Hindlimb muscle (tissue), 1 donor: Measurements from ENCODE around the gene CPSF6. TPM values are rescaled to one million over a fixed set of nuclear protein-coding genes. Genes with fewer than 3 reads are reported as not detected.
"Not testable (repeated sequence)": the region's sequence is repeated elsewhere in the genome, so short reads cannot be mapped to it uniquely, and the experiment has no call there.

ENCODE experiments used
- DNase-seq: peaks from one replicate; pipeline ENCODE4 v3.0.0-alpha.2; 2013
- polyA plus RNA-seq: library from polyadenylated mRNA; unstranded; fragments of 120-200 nt; gene quantifications from one replicate; pipeline ENCODE4 v1.2.1, GENCODE V29; 2013; ENCODE audit not compliant: insufficient read length

Gene CPSF6
- polyA plus RNA-seq, 1 donor: 51.6 TPM

- DNase-seq: no peak
These were observed 23.1 kb downstream of the CPSF6 start for GRCh38 chr12:69262264-69262974.

DNA sequence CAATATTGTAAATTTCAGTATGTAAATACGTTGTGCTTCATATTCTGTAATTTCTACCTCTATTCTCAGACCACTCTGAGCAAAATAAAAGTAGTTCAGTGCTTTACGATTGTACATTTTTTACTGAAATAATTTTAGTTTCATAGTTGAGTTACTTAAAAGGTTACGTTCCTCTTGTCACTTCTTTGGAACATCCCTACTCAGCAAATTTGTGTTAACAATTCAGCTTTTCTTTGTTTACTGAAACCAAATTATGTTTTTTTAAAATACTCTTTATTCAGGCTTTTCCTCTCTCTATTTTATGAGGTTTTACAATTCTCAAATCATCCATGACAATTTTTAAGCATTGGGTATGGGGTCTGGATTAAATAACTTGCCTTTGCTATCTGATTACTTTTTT lies 25.8 kb downstream of the CPSF6 start:
- DNase-seq: no peak

DNA sequence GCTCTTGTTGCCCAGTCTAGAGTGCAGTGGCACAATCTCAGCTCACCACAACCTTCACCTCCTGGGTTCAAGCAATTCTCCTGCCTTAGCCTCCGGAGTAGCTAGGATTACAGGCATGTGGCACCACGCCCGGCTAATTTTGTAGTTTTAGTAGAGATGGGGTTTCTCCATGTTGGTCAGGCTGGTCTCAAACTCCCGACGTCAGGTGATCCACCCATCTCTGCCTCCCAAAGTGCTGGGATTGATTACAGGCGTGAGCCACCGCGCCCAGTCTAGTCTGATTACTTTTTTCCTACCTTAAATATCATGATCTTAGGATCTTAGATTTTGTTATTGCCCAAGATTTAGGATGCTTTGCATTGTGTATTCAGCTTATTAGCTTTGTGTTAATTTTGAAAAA lies 26.3 kb downstream of the CPSF6 start:
- DNase-seq: not testable (repeated sequence)

DNA sequence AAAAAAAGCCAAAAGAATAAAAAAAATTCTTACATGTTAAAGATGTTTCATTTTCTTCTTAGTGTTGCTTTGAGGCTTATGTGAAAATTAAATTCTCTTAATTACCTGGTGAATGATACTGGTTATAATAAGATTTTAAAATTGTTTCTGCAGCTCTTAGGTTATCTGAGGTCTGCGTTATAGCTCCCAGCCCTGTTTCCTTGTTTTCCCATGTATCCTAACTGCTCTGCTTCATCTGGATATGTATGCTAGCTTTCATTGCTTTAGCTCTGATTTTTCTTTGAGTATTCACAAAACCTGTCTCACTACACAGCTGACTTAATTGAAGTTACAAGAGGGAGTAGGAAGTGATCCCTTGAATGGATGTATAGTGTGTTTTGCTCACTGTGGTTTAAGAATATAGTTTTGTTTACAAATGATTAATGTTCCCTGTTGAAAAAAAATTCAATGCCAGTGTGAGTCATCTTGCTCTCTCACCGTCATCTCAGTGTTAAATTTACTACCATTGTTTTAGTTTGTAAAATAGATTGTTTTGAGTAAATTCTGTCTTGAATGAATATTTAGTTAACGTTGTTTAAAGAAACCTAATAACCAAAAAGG lies 26.8 kb downstream of the CPSF6 start:
- no peak for DNase-seq

GRCh38 chr12:69269736-69270135 lies 30.4 kb downstream of the CPSF6 start:
- no peak for DNase-seq

- DNase-seq: no peak
These were observed 33.1 kb downstream of the CPSF6 start for GRCh38 chr12:69272511-69272910.

- no peak for DNase-seq
These were observed 35.5 kb downstream of the CPSF6 start for GRCh38 chr12:69274861-69275260.

GRCh38 chr12:69275471-69275891 lies 36.1 kb downstream of the CPSF6 start:
- no peak for DNase-seq

DNA sequence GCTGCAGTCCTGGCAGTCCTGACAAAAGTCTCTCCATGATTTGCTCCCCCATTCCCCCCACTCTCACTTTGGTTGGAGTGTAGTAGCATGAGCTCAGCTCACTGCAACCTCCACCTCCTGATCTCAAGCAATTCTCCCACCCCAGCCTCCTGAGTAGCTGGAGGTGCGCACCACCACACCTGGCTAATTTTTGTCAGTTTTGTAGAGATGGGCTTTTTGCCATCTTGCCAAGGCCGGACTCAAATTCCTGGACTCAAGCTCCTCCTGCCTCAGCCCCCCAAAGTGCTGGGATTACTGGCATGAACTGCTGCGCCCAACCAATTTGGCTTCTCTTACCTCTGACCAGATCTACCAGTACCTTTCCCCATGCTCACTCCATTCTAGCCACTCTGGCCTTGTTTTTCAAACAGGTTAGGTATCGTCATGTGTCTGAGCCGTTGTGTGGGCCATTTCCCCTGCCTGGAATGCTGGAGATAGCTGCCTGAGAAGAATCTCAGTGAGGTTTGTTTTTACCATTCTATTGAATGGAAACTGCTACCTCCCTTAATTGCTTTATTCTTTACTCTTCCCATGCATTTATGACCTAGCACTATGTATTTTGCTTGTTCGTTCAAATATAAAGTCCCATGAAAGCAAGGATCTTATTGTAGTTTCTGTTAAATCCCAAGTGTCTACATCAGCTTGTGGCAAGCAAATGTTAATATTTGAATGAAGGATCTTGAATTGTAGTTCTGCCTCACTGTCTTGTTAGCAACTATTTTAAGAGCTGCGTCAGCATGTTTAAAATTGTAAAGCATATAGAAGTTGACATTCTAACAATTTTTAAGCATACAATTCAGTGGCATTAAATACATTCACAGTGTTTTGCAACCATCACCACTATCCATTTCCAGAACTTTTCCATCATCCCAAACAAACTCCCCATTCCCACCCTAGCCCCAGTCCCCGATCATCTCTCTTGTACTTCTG lies 39.7 kb downstream of the CPSF6 start:
- DNase-seq: no peak

- DNase-seq: peak; percentile 64
These were observed 44.8 kb downstream of the CPSF6 start for GRCh38 chr12:69284131-69284530.

DNA sequence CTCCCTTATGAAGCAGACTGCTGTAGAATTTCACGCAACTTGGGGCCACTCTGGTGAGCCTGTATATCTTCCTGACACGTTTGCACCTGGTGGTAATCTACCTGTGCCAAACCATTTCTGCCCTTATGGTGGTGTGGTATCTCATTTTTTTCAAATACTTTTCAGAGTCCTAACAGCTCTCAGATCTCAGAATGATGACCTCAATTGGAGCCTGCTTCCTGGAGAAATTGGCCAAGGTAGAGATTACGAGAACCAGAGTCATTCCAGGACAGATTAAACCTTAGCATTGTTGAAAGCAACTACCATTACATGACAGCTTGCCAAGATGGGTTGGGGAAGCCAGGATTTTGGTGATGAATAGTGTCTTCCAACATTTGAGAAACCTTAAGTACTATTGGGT lies 48.2 kb downstream of the CPSF6 start:
- no peak for DNase-seq

- peak; percentile 25 for DNase-seq
These were observed 51.3 kb downstream of the CPSF6 start for GRCh38 chr12:69290545-69291277.

- no peak for DNase-seq
These were observed 51.9 kb downstream of the CPSF6 start for GRCh38 chr12:69291278-69291593.

DNA sequence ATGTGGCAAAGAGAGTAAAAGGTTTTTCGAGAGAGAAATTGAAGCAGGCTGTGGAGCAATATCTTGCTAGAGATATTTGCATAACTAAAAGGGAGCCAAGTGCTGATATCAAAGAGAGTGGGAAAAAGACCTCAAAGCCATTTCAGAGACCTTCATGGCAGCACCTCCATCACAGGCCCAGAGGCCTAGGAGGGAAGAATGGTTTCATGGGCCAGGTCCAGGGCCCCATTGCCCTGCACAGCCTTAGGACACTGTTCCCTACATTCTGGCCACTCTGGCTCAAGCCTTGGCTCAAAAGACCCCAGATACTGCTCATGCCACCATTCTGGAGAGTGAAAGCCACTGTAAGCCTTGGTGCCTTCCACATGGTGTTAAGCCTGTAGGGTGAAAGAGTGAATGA lies 58.8 kb downstream of the CPSF6 start:
- DNase-seq: no peak

- DNase-seq: no peak
These were observed 59.6 kb downstream of the CPSF6 start for GRCh38 chr12:69298947-69299346.

- DNase-seq: no peak
These were observed 64.9 kb downstream of the CPSF6 start for GRCh38 chr12:69304284-69304683.

DNA sequence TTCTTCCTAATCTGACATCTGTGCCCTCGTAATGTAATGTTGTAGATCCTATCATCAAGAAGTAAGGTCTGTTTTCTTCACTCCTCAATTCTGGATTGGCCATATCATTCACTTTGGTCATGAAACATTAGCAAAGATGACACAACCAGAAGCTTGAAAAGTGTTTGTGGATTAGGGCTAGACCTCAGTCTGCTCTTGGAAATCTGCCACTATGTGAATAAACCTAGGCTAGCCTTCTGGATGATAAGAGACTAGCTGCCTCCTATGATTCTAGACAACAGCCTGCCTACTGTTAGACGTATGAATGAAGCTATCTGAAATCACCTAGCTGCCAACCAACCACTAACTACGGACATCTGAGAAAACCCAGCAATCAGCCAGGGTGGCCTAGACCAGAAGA lies 70.1 kb downstream of the CPSF6 start:
- no peak for DNase-seq

GRCh38 chr12:69313209-69313608 lies 73.8 kb downstream of the CPSF6 start:
- no peak for DNase-seq

- not testable (repeated sequence) for DNase-seq
These were observed 77.4 kb downstream of the CPSF6 start for GRCh38 chr12:69316784-69317183.

GRCh38 chr12:69317233-69317632 lies 77.9 kb downstream of the CPSF6 start:
- DNase-seq: not testable (repeated sequence)

DNA sequence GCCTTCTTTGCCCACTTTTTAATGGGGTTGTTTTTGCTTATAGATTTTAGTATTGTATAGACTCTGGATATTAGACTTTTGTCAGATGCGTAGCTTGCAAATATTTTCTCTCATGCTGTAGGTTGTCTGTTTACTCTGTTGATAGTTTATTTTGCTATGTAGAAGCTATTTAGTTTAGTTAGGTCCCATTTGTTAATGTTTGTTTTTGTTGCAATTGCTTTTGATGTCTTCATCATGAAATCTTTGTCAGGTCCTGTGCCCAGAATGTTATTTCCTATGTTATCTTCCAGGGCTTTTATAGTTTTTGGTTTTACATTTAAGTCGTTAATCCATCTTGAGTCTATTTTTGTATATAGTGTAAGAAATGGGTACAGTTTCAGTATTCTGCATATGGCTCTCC lies 78.9 kb downstream of the CPSF6 start:
- no peak for DNase-seq

GRCh38 chr12:69321351-69321750 lies 82.0 kb downstream of the CPSF6 start:
- no peak for DNase-seq
